Smooth muscle cell (in vitro differentiated cells): ENCODE data around the gene USP54. TPM values are rescaled to one million over a fixed set of nuclear protein-coding genes. Genes with fewer than 3 reads are reported as not detected.

ENCODE experiments used
- DNase-seq: peaks from one replicate; lab custom pipeline; 2025; ENCODE audit not compliant: unreplicated experiment; lab: John Stamatoyannopoulos, UW
- H2AFZ ChIP-seq: fragments of 200-600 bp; sonication (generic); 2 replicates; pipeline ENCODE4 v1.6.0; 2016; ENCODE audit warnings: antibody characterized with exemption, low read depth, mild to moderate bottlenecking
- H3F3A ChIP-seq: fragments of 200-600 bp; sonication (generic); 2 replicates; pipeline ENCODE4 v1.6.0; 2017; ENCODE audit warnings: antibody characterized with exemption, low read depth
- H3K27ac ChIP-seq: fragments of 200-600 bp; sonication (generic); 2 replicates; pipeline ENCODE4 v1.5.1; 2016; ENCODE audit warnings: low read depth, mild to moderate bottlenecking
- H3K27me3 ChIP-seq: fragments of 200-600 bp; sonication (generic); 2 replicates; pipeline ENCODE4 v1.6.1; 2016; ENCODE audit warnings: low read depth, mild to moderate bottlenecking
- H3K36me3 ChIP-seq: fragments of 200-600 bp; sonication (generic); 2 replicates; pipeline ENCODE4 v1.5.1; 2016; ENCODE audit warnings: low read depth
- H3K4me1 ChIP-seq: fragments of 200-600 bp; sonication (generic); 2 replicates; pipeline ENCODE4 v1.5.1; 2016; ENCODE audit warnings: low read depth
- H3K4me2 ChIP-seq: fragments of 200-600 bp; sonication (generic); 2 replicates; pipeline ENCODE4 v1.6.0; 2016; ENCODE audit warnings: mild to moderate bottlenecking
- H3K4me3 ChIP-seq: fragments of 200-600 bp; sonication (generic); 2 replicates; pipeline ENCODE4 v1.5.1; 2016; ENCODE audit warnings: mild to moderate bottlenecking
- H3K79me2 ChIP-seq: fragments of 200-600 bp; sonication (generic); 2 replicates; pipeline ENCODE4 v1.6.0; 2016; ENCODE audit warnings: low read depth, mild to moderate bottlenecking
- H3K9ac ChIP-seq: fragments of 200-600 bp; sonication (generic); 2 replicates; pipeline ENCODE4 v1.6.0; 2016; ENCODE audit warnings: low read depth
- H3K9me3 ChIP-seq: fragments of 200-600 bp; sonication (generic); replicated peaks from 2 replicates; pipeline ENCODE4 v1.5.1; 2016; ENCODE audit warnings: low read depth
- H4K20me1 ChIP-seq: fragments of 200-600 bp; sonication (generic); 2 replicates; pipeline ENCODE4 v1.6.0; 2016; ENCODE audit warnings: low read depth
- WGBS: methylation state at CpG from one replicate; pipeline ENCODE4 v1.1.7; 2016; ENCODE audit warnings: low lambda C conversion rate; 5-methylcytosine and 5-hydroxymethylcytosine counted together
- polyA plus RNA-seq: library from polyadenylated mRNA; unstranded; fragments of >200 nt; fragmentation: Nextera tagmentation; extraction: Ambion mirVana; gene quantifications from 2 replicates; pipeline ENCODE4 v1.2.1, GENCODE V29; 2016
- total RNA-seq: library from RNA; depleted of rRNA; stranded (reverse); fragments of >200 nt; gene quantifications from 2 replicates; pipeline ENCODE4 v1.2.3, GENCODE V29; 2014
- TF ChIP-seq, protein P1 (sequence below): fragments of 200-600 bp; sonication (generic); IDR thresholded peaks from 2 replicates; pipeline ENCODE4 v1.5.1; 2017; ENCODE audit warnings: borderline replicate concordance, mild to moderate bottlenecking, antibody characterized with exemption; ENCODE audit not compliant: insufficient read depth, poor library complexity, severe bottlenecking

Gene USP54
- total and polyA plus RNA-seq, 2 experiments from 2014 or later, result 3.1 to 8.2 TPM

DNA sequence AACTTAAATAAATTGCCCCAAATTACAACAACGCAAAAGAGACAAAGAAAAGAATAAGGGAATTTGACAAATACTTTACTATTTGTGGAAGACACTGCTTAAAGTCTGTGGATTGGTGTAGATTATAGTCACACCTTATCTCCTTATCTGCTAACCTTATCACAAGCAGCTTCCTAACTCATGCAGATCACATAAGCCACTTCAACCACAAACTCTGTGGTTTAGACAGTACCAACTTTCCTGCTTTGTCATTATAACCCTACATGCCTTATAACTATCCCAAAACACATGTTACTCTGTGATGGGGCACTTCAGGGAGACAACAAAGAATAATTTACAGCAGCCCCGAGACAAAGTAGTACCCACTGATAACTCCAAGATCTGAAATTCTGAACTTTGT is 53.9 kb downstream of the USP54 start:
- 91% methylated on average over 2 of the region's 2 CpGs for WGBS
- Histone ChIP-seq H3K4me1 (no peaks in the 10 kb centered on the region), H3K9ac (no peak overlapping the region), H3K9me3 (no peaks in the 10 kb centered on the region), H3K27ac (no peak overlapping the region), H3K79me2 (no peaks in the 10 kb centered on the region), H3K27me3 (no peaks in the 10 kb centered on the region), H3K4me2 (no peak overlapping the region), H3K36me3 (no peaks in the 10 kb centered on the region), H2AFZ (no peak overlapping the region), H3K4me3 (no peak overlapping the region), H3F3A (no peaks in the 10 kb centered on the region), H4K20me1 (no peaks in the 10 kb centered on the region)
- no peak for DNase-seq
- TF ChIP-seq, protein P1, sequence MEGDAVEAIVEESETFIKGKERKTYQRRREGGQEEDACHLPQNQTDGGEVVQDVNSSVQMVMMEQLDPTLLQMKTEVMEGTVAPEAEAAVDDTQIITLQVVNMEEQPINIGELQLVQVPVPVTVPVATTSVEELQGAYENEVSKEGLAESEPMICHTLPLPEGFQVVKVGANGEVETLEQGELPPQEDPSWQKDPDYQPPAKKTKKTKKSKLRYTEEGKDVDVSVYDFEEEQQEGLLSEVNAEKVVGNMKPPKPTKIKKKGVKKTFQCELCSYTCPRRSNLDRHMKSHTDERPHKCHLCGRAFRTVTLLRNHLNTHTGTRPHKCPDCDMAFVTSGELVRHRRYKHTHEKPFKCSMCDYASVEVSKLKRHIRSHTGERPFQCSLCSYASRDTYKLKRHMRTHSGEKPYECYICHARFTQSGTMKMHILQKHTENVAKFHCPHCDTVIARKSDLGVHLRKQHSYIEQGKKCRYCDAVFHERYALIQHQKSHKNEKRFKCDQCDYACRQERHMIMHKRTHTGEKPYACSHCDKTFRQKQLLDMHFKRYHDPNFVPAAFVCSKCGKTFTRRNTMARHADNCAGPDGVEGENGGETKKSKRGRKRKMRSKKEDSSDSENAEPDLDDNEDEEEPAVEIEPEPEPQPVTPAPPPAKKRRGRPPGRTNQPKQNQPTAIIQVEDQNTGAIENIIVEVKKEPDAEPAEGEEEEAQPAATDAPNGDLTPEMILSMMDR, result no peak

DNA sequence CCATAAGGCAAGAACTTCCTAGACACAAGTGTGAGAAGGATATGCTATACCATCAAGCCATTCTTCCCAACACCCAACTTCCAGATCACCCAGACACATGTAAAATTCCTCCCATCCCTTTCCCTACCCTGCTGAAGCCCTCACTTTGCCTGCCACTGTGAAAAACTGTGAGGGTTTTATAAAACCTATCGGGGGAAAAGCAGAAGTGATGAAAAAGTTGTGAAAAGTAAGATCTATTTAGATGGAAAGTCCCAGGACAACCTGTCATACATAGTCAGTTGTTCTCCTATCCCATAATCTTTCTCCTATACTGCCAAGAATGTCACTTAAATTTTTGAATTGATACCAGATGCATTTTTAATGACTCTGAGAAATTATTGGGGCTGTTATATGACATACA is 56.3 kb downstream of the USP54 start:
- Histone ChIP-seq H2AFZ (no peak overlapping the region), H3K4me3 (no peak overlapping the region), H3K27me3 (no peaks in the 10 kb centered on the region), H3F3A (no peaks in the 10 kb centered on the region), H3K27ac (no peak overlapping the region), H3K4me2 (no peak overlapping the region), H3K9me3 (no peaks in the 10 kb centered on the region), H3K9ac (no peak overlapping the region), H4K20me1 (no peaks in the 10 kb centered on the region), H3K4me1 (no peaks in the 10 kb centered on the region), H3K79me2 (no peaks in the 10 kb centered on the region), H3K36me3 (no peaks in the 10 kb centered on the region)
- TF ChIP-seq, protein P1, result no peak
- 96% methylated on average over 1 of the region's 1 CpG for WGBS
- DNase-seq, result no peak

- no peaks in the 10 kb centered on the region for H3K36me3 ChIP-seq
- no peak overlapping the region for H3K27ac ChIP-seq
- H3K9me3 ChIP-seq, result no peaks in the 10 kb centered on the region
- no peak overlapping the region for H2AFZ ChIP-seq
- H3F3A ChIP-seq, result no peaks in the 10 kb centered on the region
- H3K4me1 ChIP-seq, result no peaks in the 10 kb centered on the region
- no peak overlapping the region for H3K4me2 ChIP-seq
- TF ChIP-seq, protein P1, result peak; percentile 91
- no peaks in the 10 kb centered on the region for H3K79me2 ChIP-seq
- DNase-seq, result no peak
- H3K27me3 ChIP-seq, result no peaks in the 10 kb centered on the region
- H3K4me3 ChIP-seq, result no peak overlapping the region
- no peaks in the 10 kb centered on the region for H4K20me1 ChIP-seq
- 88% methylated on average over 5 of the region's 5 CpGs for WGBS
- H3K9ac ChIP-seq, result no peak overlapping the region
Measured at GRCh38 chr10:73529089-73529832, 61.9 kb downstream of the USP54 start.

DNA sequence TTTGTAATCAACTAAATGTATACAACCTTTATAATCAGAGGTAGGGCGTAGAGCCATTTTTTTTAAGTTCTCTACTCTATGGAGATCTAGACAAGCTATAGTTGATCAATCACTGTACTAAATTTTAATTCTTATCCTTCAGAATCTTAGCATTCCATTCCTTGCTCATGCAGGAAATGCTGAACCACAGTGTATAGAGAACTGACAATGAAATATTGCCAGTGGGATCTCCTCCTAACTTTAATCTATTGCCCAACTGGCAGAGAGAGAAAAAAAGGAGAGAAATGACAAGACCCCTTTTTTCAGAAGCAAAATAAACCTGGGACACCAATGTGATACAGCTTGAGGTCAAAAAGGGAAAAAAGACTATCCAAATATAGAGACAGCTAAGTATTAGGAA is 68.9 kb downstream of the USP54 start:
- no peak for DNase-seq

More for the DNA sequence above, 68.9 kb downstream of the USP54 start:
- no peak overlapping the region for H3K4me3 ChIP-seq
- H2AFZ ChIP-seq, result no peak overlapping the region
- no peaks in the 10 kb centered on the region for H3K27me3 ChIP-seq
- H4K20me1 ChIP-seq, result no peaks in the 10 kb centered on the region
- no peaks in the 10 kb centered on the region for H3K36me3 ChIP-seq
- H3K9ac ChIP-seq, result no peak overlapping the region
- WGBS, result 100% methylated on average over 1 of the region's 1 CpG
- H3K79me2 ChIP-seq, result no peaks in the 10 kb centered on the region
- no peaks in the 10 kb centered on the region for H3F3A ChIP-seq
- H3K4me2 ChIP-seq, result no peak overlapping the region
- H3K4me1 ChIP-seq, result no peaks in the 10 kb centered on the region
- TF ChIP-seq, protein P1, result no peak
- H3K27ac ChIP-seq, result no peak overlapping the region
- H3K9me3 ChIP-seq, result no peaks in the 10 kb centered on the region
